HAP-1 (cell line): Measurements from ENCODE around the gene KY.
"Not testable (repeated sequence)": the region's sequence is repeated elsewhere in the genome, so short reads cannot be mapped to it uniquely, and the experiment has no call there.

Source experiments
- DNase-seq, 2 experiments: peaks; one replicate each; pipeline ENCODE4 v3.0.0-alpha.2; 2016 to 2020; ENCODE audit warnings: low spot score in 2 of 2
- H3K27me3 ChIP-seq: fragments of 250-450 bp; sonication (Bioruptor Pico); 2 replicates; pipeline ENCODE4 v1.5.1; 2020; ENCODE audit warnings: low read depth, mild to moderate bottlenecking, moderate library complexity
- H3K36me3 ChIP-seq: fragments of 250-450 bp; sonication (Bioruptor Pico); replicated peaks from 2 replicates; pipeline ENCODE4 v1.5.1; 2020; ENCODE audit warnings: mild to moderate bottlenecking
- H3K4me1 ChIP-seq: fragments of 250-450 bp; sonication (Bioruptor Pico); 2 replicates; pipeline ENCODE4 v1.5.1; 2020; ENCODE audit warnings: mild to moderate bottlenecking
- H3K4me3 ChIP-seq: fragments of 250-450 bp; sonication (Bioruptor Pico); 2 replicates; pipeline ENCODE4 v1.5.1; 2020; ENCODE audit warnings: mild to moderate bottlenecking, moderate library complexity
- H3K9me3 ChIP-seq: fragments of 250-450 bp; sonication (Bioruptor Pico); 2 replicates; pipeline ENCODE4 v1.5.1; 2020; ENCODE audit warnings: mild to moderate bottlenecking, moderate library complexity
- in situ Hi-C: fragments of 300-500 bp; cut with MboI; formaldehyde crosslinking; loops from 3 replicates; pipeline ENCODE4 v1.14.3; 2020; ENCODE audit warnings: low sequenced_read_pairs, inconsistent platforms, mixed read lengths

KY gene

GRCh38 chr3:134603956-134604355 is 46.9 kb downstream of the KY start:
- Histone ChIP-seq H3K4me1 (no peaks in the 10 kb centered on the region), H3K36me3 (no peaks in the 10 kb centered on the region), H3K27me3 (peaks cover 6% of the 10 kb centered on the region; the same call in 1 of the 2 replicates), H3K4me3 (no peak overlapping the region), H3K9me3 (no peaks in the 10 kb centered on the region)
- in situ Hi-C loops, result loop anchor here (25.0 kb wide), 2 partner anchors 908 to 1283 kb away; no protein-coding TSS in a partner anchor
- no peak for DNase-seq

DNA sequence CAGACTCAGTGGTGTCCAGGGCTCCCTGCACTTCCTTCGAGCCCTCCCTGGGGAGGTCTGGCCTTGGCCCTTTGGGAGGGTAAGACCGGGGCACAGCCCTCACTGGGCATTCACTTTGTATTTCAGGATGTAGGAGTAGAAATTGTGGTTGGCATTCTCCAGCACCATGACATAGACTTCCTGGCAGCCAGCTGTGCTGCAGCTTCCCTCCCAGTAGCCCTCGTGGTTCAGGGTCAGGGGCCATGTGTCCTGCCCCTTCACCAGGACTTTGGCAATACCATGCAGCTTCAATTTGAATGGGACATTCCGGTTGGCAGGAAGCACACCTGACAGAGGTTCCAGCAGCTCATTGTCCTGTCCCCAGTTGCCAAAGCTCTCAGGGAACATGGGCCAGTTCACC is 47.3 kb downstream of the KY start:
- H3K27me3 ChIP-seq, result peaks cover 6% of the 10 kb centered on the region; the same call in 1 of the 2 replicates
- no peaks in the 10 kb centered on the region for H3K9me3 ChIP-seq
- H3K36me3 ChIP-seq, result no peaks in the 10 kb centered on the region
- DNase-seq, result no peak
- no peaks in the 10 kb centered on the region for H3K4me1 ChIP-seq
- in situ Hi-C loops, result loop anchor here (25.0 kb wide), 2 partner anchors 909 to 1284 kb away; no protein-coding TSS in a partner anchor
- no peak overlapping the region for H3K4me3 ChIP-seq

DNA sequence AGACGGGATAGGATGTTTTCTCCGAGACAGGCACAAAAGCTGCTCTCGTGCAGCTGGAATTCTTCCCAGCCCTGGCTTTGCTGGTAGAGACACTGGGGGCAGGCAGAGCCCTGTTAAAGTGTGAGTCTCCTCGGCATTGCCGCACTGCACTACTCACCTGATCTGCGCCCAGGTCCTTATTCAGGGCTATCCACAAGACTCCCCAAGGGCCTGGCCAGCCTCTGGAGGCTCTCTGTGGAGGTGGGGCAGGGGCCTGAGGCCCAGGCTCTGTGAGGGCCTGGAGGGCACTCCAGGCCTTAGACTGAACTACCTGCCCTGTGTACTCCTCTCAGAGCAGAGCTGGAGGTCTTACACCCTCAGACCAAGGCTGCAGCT is 48.4 kb downstream of the KY start:
- Histone ChIP-seq H3K4me3 (no peak overlapping the region), H3K36me3 (no peaks in the 10 kb centered on the region), H3K27me3 (peaks cover 6% of the 10 kb centered on the region; the same call in 1 of the 2 replicates), H3K4me1 (no peaks in the 10 kb centered on the region), H3K9me3 (no peaks in the 10 kb centered on the region)
- no peak for DNase-seq
- in situ Hi-C loops, result loop anchor here (25.0 kb wide), 2 partner anchors 910 to 1285 kb away; no protein-coding TSS in a partner anchor

- no peaks in the 10 kb centered on the region for H3K36me3 ChIP-seq
- peaks cover 6% of the 10 kb centered on the region; the same call in 1 of the 2 replicates for H3K27me3 ChIP-seq
- no peaks in the 10 kb centered on the region for H3K9me3 ChIP-seq
- peak in 1 of 2 experiments; percentile 56 for DNase-seq
- H3K4me3 ChIP-seq, result no peak overlapping the region
- H3K4me1 ChIP-seq, result no peaks in the 10 kb centered on the region
- in situ Hi-C loops, result loop anchor here (25.0 kb wide), 2 partner anchors 911 to 1286 kb away; no protein-coding TSS in a partner anchor
Measured at GRCh38 chr3:134601539-134602439, 49.0 kb downstream of the KY start.

DNA sequence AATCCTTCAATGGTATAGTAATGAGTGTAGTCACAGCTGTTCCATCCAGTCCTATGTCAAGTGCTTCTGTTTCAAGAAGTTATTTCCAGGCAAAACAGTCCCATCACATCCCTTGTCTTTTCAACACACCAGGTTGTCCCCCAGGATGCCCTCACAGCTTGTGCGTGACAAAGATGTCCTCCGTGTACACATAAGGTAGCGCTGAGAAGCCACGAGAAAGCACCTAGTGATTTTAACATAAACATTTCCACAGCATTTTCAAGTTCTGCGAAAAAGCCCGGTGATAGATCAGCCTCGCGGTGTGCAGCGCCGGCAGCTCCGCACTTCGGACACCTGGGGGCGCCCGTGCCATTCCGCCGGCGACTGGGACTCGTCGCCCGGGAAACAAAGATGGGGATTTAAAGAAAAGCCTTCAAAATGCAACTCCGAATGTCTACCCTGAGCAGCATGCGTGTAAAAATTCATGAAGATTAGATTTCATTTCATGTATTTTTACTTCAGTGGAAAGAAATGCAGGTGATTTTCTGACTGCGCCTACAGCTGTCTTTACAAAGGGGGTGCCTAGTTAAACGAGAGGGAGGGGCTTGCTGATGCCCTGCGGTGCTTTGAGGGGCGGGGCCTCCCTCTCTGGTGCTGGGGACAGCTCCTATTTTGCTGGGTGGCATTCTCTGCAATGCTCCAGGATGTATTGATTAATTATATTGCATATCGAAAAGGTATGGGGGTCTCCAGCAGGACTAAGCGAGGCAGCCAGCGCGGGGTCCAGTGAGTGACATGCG is 49.9 kb downstream of the KY start:
- Histone ChIP-seq H3K4me3 (no peak overlapping the region), H3K27me3 (peaks cover 6% of the 10 kb centered on the region; the same call in 1 of the 2 replicates), H3K36me3 (no peaks in the 10 kb centered on the region), H3K4me1 (no peaks in the 10 kb centered on the region), H3K9me3 (no peaks in the 10 kb centered on the region)
- in situ Hi-C loops, result loop anchor here (25.0 kb wide), 2 partner anchors 911 to 1286 kb away; no protein-coding TSS in a partner anchor
- peak; percentile 54 to 87 for DNase-seq

- no peak for DNase-seq
Measured at GRCh38 chr3:134600206-134600605, 50.6 kb downstream of the KY start.

GRCh38 chr3:134598763-134599545 is 51.9 kb downstream of the KY start:
- Histone ChIP-seq H3K9me3 (no peaks in the 10 kb centered on the region), H3K36me3 (no peaks in the 10 kb centered on the region), H3K4me1 (no peaks in the 10 kb centered on the region), H3K4me3 (no peak overlapping the region), H3K27me3 (peaks cover 6% of the 10 kb centered on the region; the same call in 1 of the 2 replicates)
- in situ Hi-C loops, result no loop called here
- DNase-seq, result no peak

More at GRCh38 chr3:134600206-134600605, 50.6 kb downstream of the KY start:
- Histone ChIP-seq H3K4me1 (no peaks in the 10 kb centered on the region), H3K9me3 (no peaks in the 10 kb centered on the region), H3K36me3 (no peaks in the 10 kb centered on the region), H3K4me3 (no peak overlapping the region), H3K27me3 (peaks cover 6% of the 10 kb centered on the region; the same call in 1 of the 2 replicates)
- in situ Hi-C loops, result loop anchor here (25.0 kb wide), 2 partner anchors 912 to 1287 kb away; no protein-coding TSS in a partner anchor

DNA sequence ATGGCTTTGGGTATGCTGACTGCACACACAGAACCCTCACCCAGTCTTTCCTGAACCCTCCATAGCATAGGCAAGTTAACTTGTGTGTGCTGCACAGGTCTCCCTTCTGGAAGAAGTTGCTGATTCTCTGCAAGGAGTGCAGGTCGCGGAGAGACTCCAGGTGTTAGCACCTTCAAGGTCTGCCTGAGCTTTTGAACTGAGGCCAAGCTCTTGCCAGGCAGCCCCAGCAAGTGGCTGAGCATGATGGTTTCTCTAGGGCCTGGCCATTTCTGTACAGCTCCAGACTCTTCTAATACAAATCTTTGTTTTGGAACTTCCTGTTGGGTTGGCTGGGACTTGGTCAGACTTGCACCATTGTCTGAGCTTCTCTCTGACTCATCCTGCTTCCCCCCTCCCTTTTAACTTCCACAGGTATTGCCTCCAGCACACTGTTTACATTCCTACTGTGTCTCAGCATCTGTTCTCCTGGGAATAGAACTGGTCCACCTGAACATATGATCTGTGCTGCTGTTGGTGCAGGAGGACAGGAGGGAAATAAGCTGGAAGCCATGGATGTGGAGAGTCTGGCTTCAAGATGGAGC is 53.3 kb downstream of the KY start:
- in situ Hi-C loops, result no loop called here
- no peaks in the 10 kb centered on the region for H3K36me3 ChIP-seq
- DNase-seq, result no peak
- peaks cover 6% of the 10 kb centered on the region; the same call in 1 of the 2 replicates for H3K27me3 ChIP-seq
- H3K4me1 ChIP-seq, result no peaks in the 10 kb centered on the region
- no peaks in the 10 kb centered on the region for H3K9me3 ChIP-seq
- H3K4me3 ChIP-seq, result no peak overlapping the region

DNA sequence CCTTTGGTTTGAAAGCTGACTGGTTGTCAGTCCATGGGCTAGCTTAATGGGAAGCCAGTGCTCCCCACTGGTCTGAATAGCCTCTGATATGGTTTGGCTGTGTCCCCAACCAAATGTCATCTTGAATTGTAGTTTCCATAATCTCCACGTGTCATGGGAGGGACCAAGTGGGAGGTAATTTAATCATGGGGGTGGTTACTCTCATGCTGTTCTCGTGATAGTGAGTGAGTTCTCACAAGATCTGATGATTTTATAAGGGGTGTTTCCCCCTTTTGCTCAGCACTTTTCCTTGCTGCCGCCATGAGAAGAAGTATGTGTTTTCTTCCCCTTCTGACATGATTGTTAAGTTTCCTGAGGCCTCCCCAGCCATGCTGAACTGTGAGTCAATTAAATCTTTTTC is 55.8 kb downstream of the KY start:
- H3K9me3 ChIP-seq, in situ Hi-C loops, H3K36me3 ChIP-seq, H3K4me1 ChIP-seq, H3K27me3 ChIP-seq, DNase-seq, H3K4me3 ChIP-seq: not testable (repeated sequence)

GRCh38 chr3:134594331-134594741 is 56.5 kb downstream of the KY start:
- no peak overlapping the region for H3K4me3 ChIP-seq
- no peaks in the 10 kb centered on the region for H3K36me3 ChIP-seq
- in situ Hi-C loops, result no loop called here
- no peaks in the 10 kb centered on the region for H3K4me1 ChIP-seq
- H3K27me3 ChIP-seq, result no peaks in the 10 kb centered on the region
- no peaks in the 10 kb centered on the region for H3K9me3 ChIP-seq
- no peak for DNase-seq

DNA sequence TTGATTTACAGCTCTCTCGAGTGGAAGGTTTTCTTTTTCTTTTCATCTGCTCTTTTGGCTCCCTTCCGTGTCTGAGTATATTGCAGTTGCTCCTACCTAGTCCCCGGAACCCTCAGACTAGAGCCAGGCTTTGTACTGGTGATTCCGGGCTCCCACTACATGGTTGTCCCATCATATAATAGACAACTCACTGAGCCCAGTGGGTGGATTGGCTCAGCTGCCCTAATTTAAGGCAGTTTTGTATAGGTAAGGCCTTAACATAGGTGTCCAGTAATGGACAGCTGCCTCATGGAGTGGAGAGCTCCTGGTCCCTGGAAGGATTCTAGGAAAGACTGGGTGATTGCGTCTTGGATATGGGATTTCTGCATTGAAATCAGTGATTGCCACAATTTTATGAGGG is 58.0 kb downstream of the KY start:
- Histone ChIP-seq H3K4me3 (no peak overlapping the region), H3K27me3 (no peaks in the 10 kb centered on the region), H3K9me3 (no peaks in the 10 kb centered on the region), H3K4me1 (no peaks in the 10 kb centered on the region), H3K36me3 (no peaks in the 10 kb centered on the region)
- in situ Hi-C loops, result no loop called here
- DNase-seq, result no peak

DNA sequence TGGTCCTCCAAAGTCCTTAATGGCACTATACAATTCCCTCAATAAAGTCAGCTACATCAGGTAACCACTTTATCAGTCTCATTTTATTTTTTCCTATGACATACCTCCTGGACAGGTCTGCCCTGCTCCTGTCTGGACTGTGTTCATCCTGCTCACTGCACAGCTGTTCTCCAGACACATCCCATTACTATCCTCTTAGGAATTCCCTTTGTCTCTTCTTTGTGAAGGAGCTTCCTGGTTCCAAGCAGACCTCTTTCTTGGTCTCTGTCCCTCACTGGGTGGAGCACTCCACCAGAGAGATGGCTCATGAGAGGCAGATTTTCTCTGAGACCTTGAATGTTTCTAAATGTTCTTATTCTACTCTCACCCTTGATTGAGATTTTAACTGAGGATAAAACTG is 60.1 kb downstream of the KY start:
- DNase-seq, result no peak
- in situ Hi-C loops, result no loop called here

More for the DNA sequence above, 60.1 kb downstream of the KY start:
- Histone ChIP-seq H3K4me1 (no peaks in the 10 kb centered on the region), H3K36me3 (no peaks in the 10 kb centered on the region), H3K27me3 (no peaks in the 10 kb centered on the region), H3K9me3 (no peaks in the 10 kb centered on the region), H3K4me3 (no peak overlapping the region)
